GM12872 (cell line): Measurements from ENCODE around the gene CHI3L1.

ENCODE experiments used
- CTCF ChIP-seq: IDR thresholded peaks from 3 replicates; pipeline ENCODE4 v1.5.1; 2011; ENCODE audit warnings: low read depth, mild to moderate bottlenecking, low read length, moderate library complexity; ENCODE audit not compliant: insufficient read depth

CHI3L1 gene

GRCh38 chr1:203180611-203181330, 5.7 kb downstream of the CHI3L1 start:
- TF ChIP-seq CTCF: no peak

GRCh38 chr1:203179667-203180005, 6.9 kb downstream of the CHI3L1 start:
- no peak for TF ChIP-seq CTCF

GRCh38 chr1:203178821-203179666, 7.5 kb downstream of the CHI3L1 start:
- TF ChIP-seq CTCF: no peak

- TF ChIP-seq CTCF: no peak
Measured at GRCh38 chr1:203178083-203178482, 8.4 kb downstream of the CHI3L1 start.

- TF ChIP-seq CTCF: no peak
Measured at GRCh38 chr1:203177470-203178039, 8.9 kb downstream of the CHI3L1 start.

GRCh38 chr1:203177036-203177405, 9.5 kb downstream of the CHI3L1 start:
- TF ChIP-seq CTCF: no peak

GRCh38 chr1:203176273-203177035, 10.1 kb downstream of the CHI3L1 start:
- no peak for TF ChIP-seq CTCF
